HG03159 (cell line): ENCODE measurements around the gene IGF2BP2.
"Not testable (repeated sequence)": the region's sequence is repeated elsewhere in the genome, so short reads cannot be mapped to it uniquely, and the experiment has no call there.

Experiments used
- ATAC-seq: cut with Tn5 transposase; IDR thresholded peaks from one replicate; pipeline ENCODE4 v1.9.1; 2021; ENCODE audit warnings: mild to moderate bottlenecking, moderate library complexity; ENCODE audit not compliant: unreplicated experiment

IGF2BP2 gene

GRCh38 chr3:185680231-185680630 is 144.6 kb downstream of the IGF2BP2 start:
- ATAC-seq, result no peak

GRCh38 chr3:185678027-185678426 is 146.8 kb downstream of the IGF2BP2 start:
- ATAC-seq, result no peak

- ATAC-seq, result no peak
Measured at GRCh38 chr3:185677146-185677829, 147.6 kb downstream of the IGF2BP2 start.

- ATAC-seq, result no peak
Measured at GRCh38 chr3:185667574-185667973, 157.3 kb downstream of the IGF2BP2 start.

GRCh38 chr3:185663929-185664328 is 160.9 kb downstream of the IGF2BP2 start:
- no peak for ATAC-seq

- ATAC-seq, result no peak
Measured at GRCh38 chr3:185661772-185662171, 163.1 kb downstream of the IGF2BP2 start.

GRCh38 chr3:185661296-185661695 is 163.5 kb downstream of the IGF2BP2 start:
- ATAC-seq, result not testable (repeated sequence)

- peak; percentile 87 for ATAC-seq
Measured at GRCh38 chr3:185659942-185660921, 164.6 kb downstream of the IGF2BP2 start.

GRCh38 chr3:185658943-185659342 is 165.9 kb downstream of the IGF2BP2 start:
- no peak for ATAC-seq

- no peak for ATAC-seq
Measured at GRCh38 chr3:185658504-185658912, 166.3 kb downstream of the IGF2BP2 start.

GRCh38 chr3:185657691-185658503 is 166.9 kb downstream of the IGF2BP2 start:
- no peak for ATAC-seq

GRCh38 chr3:185657211-185657610 is 167.6 kb downstream of the IGF2BP2 start:
- no peak for ATAC-seq

GRCh38 chr3:185656321-185656840 is 168.5 kb downstream of the IGF2BP2 start:
- no peak for ATAC-seq

GRCh38 chr3:185655426-185656320 is 169.2 kb downstream of the IGF2BP2 start:
- ATAC-seq, result no peak

- no peak for ATAC-seq
Measured at GRCh38 chr3:185654758-185655145, 170.1 kb downstream of the IGF2BP2 start.

GRCh38 chr3:185653949-185654757 is 170.7 kb downstream of the IGF2BP2 start:
- ATAC-seq, result no peak

- ATAC-seq, result no peak
Measured at GRCh38 chr3:185651971-185652370, 172.9 kb downstream of the IGF2BP2 start.

- ATAC-seq, result no peak
Measured at GRCh38 chr3:185649414-185649813, 175.4 kb downstream of the IGF2BP2 start.

- ATAC-seq, result no peak
Measured at GRCh38 chr3:185648396-185648795, 176.4 kb downstream of the IGF2BP2 start.
